GM21717 (cell line): ENCODE data around the gene NSMF.

Source experiments
- ATAC-seq: cut with Tn5 transposase; IDR thresholded peaks from one replicate; pipeline ENCODE4 v1.9.1; 2021; ENCODE audit warnings: mild to moderate bottlenecking, moderate library complexity; ENCODE audit not compliant: unreplicated experiment

Gene NSMF

DNA sequence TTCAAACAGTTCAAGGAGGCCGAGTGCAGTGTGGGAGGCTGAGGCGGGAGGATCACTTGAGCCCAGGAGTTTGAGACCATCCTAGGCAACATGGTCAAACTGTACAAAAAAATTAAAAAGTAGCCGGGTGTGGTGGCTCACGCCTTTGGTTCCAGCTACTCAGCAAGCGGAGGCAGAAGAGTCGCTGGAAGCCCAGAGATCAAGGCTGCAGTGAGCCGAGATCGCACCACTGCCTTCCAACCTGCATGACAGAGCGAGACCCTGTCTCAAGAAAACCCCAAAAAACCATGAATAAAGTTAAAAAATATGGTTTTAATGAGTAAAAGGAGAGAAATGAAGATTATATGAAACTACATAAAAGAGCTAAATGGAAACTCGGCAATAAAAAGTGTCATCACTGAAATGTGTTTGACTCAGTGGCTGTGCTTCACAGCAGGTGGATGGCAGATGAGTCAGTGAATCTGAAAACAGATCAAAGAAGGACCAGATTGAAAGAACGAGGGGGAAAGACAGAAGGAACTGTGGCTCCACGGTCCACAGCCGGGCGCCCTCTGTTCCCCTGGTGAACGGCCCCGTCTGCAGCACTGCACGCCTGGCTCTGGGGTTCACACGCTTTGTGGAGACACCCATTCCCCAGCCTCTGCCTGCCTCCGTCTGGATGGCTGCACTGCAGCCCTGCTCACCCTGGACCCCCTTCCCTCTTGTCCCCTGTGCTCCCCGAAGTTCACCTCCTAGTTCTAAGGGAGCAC is 61.3 kb downstream of the NSMF start:
- no peak for ATAC-seq
